Measurements from ENCODE around the gene SLC5A5. TPM values are rescaled to one million over a fixed set of nuclear protein-coding genes. Genes with fewer than 3 reads are reported as not detected.
A peak's percentile ranks its signal among the peaks of the same experiment; 100 is the strongest.

Gene SLC5A5
- total and polyA plus RNA-seq, 2 of the 4 experiments (the other 2 are of a cell fraction): not detected

DNA sequence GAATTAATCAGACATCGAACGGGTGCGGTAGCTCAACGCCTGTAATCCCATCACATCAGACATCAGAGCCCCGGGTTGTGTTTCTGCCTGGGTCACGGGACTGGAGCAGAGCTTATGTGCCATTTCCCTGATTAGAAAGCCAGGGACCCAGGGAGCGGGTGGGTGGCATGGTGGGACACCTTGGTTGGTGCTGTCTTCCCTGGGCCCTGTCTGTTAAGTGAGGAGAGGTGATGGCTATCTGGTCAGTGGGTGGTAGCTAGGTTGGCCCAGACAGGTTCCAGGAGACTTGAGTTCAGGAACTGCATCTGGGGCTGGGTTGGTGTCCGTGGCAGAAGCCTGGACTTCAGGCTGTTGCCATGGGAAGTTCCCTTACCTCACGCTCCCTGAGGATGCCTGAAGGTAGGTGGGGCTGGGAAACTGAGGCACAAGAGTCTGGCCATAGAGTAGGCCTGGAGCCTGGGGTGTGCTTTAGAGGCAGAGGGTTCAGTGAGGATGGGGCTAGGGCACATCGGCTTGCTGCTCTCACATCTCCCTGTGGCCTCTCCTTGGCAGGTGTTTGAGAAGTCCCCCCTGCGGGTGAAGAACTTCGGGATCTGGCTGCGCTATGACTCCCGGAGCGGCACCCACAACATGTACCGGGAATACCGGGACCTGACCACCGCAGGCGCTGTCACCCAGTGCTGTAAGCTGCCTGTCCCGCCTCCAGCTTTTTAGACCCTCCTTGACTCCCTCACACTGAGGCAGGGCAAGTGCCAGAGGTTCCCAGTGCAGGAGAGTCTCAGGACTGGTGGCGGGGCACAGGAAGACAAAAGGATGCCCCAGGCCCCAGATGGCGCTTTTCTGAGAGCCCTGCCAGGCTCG, 10.0 kb upstream of the SLC5A5 start:
- H3K23ac ChIP-seq (ENCODE audit: low read depth, low read length): peak overlapping the region; percentile 31; the same call in 1 of the 2 replicates
- H3K18ac ChIP-seq (ENCODE audit: low read depth, low read length): no peak overlapping the region
- peak overlapping the region; percentile 31; the same call in 1 of the 2 replicates for H3K9ac ChIP-seq (ENCODE audit: low read depth, low read length)
- H3K56ac ChIP-seq (ENCODE audit: extremely low read depth, insufficient read depth, low read length): no peak overlapping the region
- H2BK20ac ChIP-seq (ENCODE audit: low read depth, low read length): no peak overlapping the region
- H3K4me3 ChIP-seq (ENCODE audit: insufficient read depth, low read depth, low read length): no peak overlapping the region
- peak overlapping the region; percentile 16; the same call in 1 of the 2 replicates for H3K4me2 ChIP-seq (ENCODE audit: low read depth, low read length)
- no peak overlapping the region for H2BK5ac ChIP-seq (ENCODE audit: low read depth, low read length, poor library complexity, severe bottlenecking)
- H2AK5ac ChIP-seq (ENCODE audit: low read depth, low read length): no peak overlapping the region
- CTCF ChIA-PET: interaction anchor here (2.7 kb wide), 1 partner anchor 70 kb away, joined by 15 read pairs; the partner anchor contains the start of gene CCDC124
- intact Hi-C loops (cut with micrococcal nuclease) (no loop called here), in situ Hi-C loops (cut with MboI; ENCODE audit: low sequenced_read_pairs) (no loop called here), dilution Hi-C loops (cut with HindIII; ENCODE audit: low sequenced_read_pairs, unreplicated experiment) (no loop called here)
- peaks cover 12% of the 10 kb centered on the region; the same call in 1 of the 2 replicates for H3K9me1 ChIP-seq (ENCODE audit: insufficient read depth, low read length)
- H4K8ac ChIP-seq (ENCODE audit: low read depth in 2 of 2, low read length in 2 of 2): peak overlapping the region in 1 of 2 experiments; percentile 10; a peak in 1 of 4 replicates
- peaks cover 7% of the 10 kb centered on the region for H3K4me1 ChIP-seq (ENCODE audit: control insufficient read depth, insufficient read depth, low read length)
- H3K4ac ChIP-seq (ENCODE audit: low read depth, low read length): no peak overlapping the region
- H2BK15ac ChIP-seq (ENCODE audit: low read depth, low read length): no peak overlapping the region
- 96% methylated on average over 14 of the region's 23 CpGs; no CpG with 5 or more reads in 1 of the 2 experiments for WGBS, 2 experiments (ENCODE audit: extremely low coverage in 2 of 2, insufficient read length in 1 of 2)
- H4K91ac ChIP-seq (ENCODE audit: insufficient read depth, low read depth, low read length): no peak overlapping the region
- H2BK120ac ChIP-seq (ENCODE audit: low read depth, low read length): no peak overlapping the region
- H4K5ac ChIP-seq (ENCODE audit: low read depth, low read length): no peak overlapping the region
- H3K27me3 ChIP-seq (ENCODE audit: control insufficient read depth, insufficient read depth, low read length): no peaks in the 10 kb centered on the region
- no peak overlapping the region for H2AFZ ChIP-seq (replicated peaks; ENCODE audit: low read length, poor library complexity)
- DNase-seq (no peak), ATAC-seq (ENCODE audit: low read depth) (no peak)
- no peak overlapping the region; the same call in 1 of the 2 replicates for H3K27ac ChIP-seq (ENCODE audit: insufficient read depth, low read length)
- no TSS peak for BruUV-seq (replicated peaks)
- no peak overlapping the region for H3K14ac ChIP-seq (replicated peaks; ENCODE audit: low read depth, low read length)
- no peaks in the 10 kb centered on the region for H3K9me3 ChIP-seq (ENCODE audit: control insufficient read depth, insufficient read depth, low read length)
- no peak for TF ChIP-seq BHLHE40 (IDR thresholded peaks at IDR 0.05; ENCODE audit: low read depth, low read length)
- H2AK9ac ChIP-seq (replicated peaks; ENCODE audit: low read depth, low read length, poor library complexity): no peak overlapping the region
- H4K20me1 ChIP-seq (ENCODE audit: insufficient read depth, low read length): peaks cover 62% of the 10 kb centered on the region
- H3K79me1 ChIP-seq (ENCODE audit: low read depth in 1 of 2, low read length in 2 of 2): peaks cover 12 to 48% of the 10 kb centered on the region in 2 experiments; a peak in 3 of 4 replicates
- POLR2A ChIA-PET (ENCODE audit: unreplicated experiment): no interaction called here
- H3K36me3 ChIP-seq (ENCODE audit: control insufficient read depth, insufficient read depth, low read length): peaks cover 43% of the 10 kb centered on the region
